IMR-90 (cell line): Measurements from ENCODE around the gene KLHL13.

ENCODE experiments used
- CEBPB ChIP-seq: IDR thresholded peaks from 2 replicates; pipeline ENCODE4 v1.6.1; 2012; ENCODE audit warnings: low read depth, low read length, improper control_type of control experiment
- NFE2L2 ChIP-seq: fragments of 150-350 bp; IDR thresholded peaks from 2 replicates; pipeline ENCODE4 v1.6.1; 2016; ENCODE audit warnings: low read depth, mild to moderate bottlenecking, low read length
- POLR2A ChIP-seq: IDR thresholded peaks from 2 replicates; pipeline ENCODE4 v1.6.1; 2012; ENCODE audit warnings: mild to moderate bottlenecking, low read depth, low read length
- RAD21 ChIP-seq: IDR thresholded peaks from 2 replicates; pipeline ENCODE4 v1.6.1; 2012; ENCODE audit warnings: low read length, improper control_type of control experiment
- RCOR1 ChIP-seq: IDR thresholded peaks from 2 replicates; pipeline ENCODE4 v1.6.1; 2012; ENCODE audit warnings: mild to moderate bottlenecking, low read length, improper control_type of control experiment; ENCODE audit not compliant: insufficient replicate concordance
- SMC3 ChIP-seq: fragments of 150-350 bp; IDR thresholded peaks from 2 replicates; pipeline ENCODE4 v1.6.1; 2016; ENCODE audit warnings: low read depth, mild to moderate bottlenecking, antibody characterized with exemption, low read length, moderate library complexity
- TF ChIP-seq, protein P1 (sequence below): conservative IDR thresholded peaks from 2 replicates; pipeline ENCODE4 v1.5.1; 2012; ENCODE audit warnings: mild to moderate bottlenecking, low read depth, low read length, improper control_type of control experiment

DNA sequence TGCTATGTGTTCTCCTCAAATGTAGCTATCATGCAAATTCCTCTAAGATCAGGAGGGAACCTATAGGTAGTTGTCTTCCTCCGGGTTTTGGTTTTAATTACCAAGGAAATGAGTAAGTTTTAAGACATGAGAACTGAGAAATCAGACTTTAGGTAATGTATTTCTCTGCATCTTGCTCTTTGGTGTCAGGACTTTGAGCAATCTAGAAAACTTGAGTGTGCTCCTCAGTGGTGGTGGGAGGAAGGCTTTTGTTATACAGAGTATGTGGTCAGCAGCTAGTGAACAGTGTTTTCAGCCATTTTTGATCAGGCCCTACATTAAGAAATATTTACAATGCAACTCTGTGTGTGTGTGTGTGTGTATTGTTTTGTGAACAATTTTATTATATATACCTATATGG, 224.1 kb downstream of the KLHL13 start:
- no peak for TF ChIP-seq RAD21
- TF ChIP-seq POLR2A, result no peak
- TF ChIP-seq, protein P1, sequence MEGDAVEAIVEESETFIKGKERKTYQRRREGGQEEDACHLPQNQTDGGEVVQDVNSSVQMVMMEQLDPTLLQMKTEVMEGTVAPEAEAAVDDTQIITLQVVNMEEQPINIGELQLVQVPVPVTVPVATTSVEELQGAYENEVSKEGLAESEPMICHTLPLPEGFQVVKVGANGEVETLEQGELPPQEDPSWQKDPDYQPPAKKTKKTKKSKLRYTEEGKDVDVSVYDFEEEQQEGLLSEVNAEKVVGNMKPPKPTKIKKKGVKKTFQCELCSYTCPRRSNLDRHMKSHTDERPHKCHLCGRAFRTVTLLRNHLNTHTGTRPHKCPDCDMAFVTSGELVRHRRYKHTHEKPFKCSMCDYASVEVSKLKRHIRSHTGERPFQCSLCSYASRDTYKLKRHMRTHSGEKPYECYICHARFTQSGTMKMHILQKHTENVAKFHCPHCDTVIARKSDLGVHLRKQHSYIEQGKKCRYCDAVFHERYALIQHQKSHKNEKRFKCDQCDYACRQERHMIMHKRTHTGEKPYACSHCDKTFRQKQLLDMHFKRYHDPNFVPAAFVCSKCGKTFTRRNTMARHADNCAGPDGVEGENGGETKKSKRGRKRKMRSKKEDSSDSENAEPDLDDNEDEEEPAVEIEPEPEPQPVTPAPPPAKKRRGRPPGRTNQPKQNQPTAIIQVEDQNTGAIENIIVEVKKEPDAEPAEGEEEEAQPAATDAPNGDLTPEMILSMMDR, result no peak
- no peak for TF ChIP-seq CEBPB
- no peak for TF ChIP-seq SMC3
- TF ChIP-seq RCOR1, result no peak
- no peak for TF ChIP-seq NFE2L2
